ENCODE data around the gene SYCP2. TPM values are rescaled to one million over a fixed set of nuclear protein-coding genes. Genes with fewer than 3 reads are reported as not detected.

SYCP2 gene
- polyA plus RNA-seq, 3 donors, result 0.28 to 1.2 (median 0.30) TPM

GRCh38 chr20:59880198-59880597 lies 53.2 kb downstream of the SYCP2 start:
- no peaks in the 10 kb centered on the region for H4K20me1 ChIP-seq (ENCODE audit: insufficient read depth, low read length)
- H3K36me3 Mint-ChIP-seq, result peaks cover 9 to 16% of the 10 kb centered on the region in 2 donors
- no CpG with 5 or more reads among the region's 1 CpG for WGBS (ENCODE audit: insufficient coverage)

GRCh38 chr20:59873409-59873808 lies 60.0 kb downstream of the SYCP2 start:
- Histone ChIP-seq H4K20me1 (ENCODE audit: insufficient read depth, low read length) (no peaks in the 10 kb centered on the region), H3K9me3 (replicated peaks in 1 of 2; ENCODE audit: control insufficient read depth in 1 of 2, insufficient read depth in 1 of 2, low read length in 2 of 2) (no peaks in the 10 kb centered on the region), H3K27ac (ENCODE audit: low read depth in 1 of 2, low read length in 2 of 2) (no peak overlapping the region), H3K27me3 (ENCODE audit: control insufficient read depth in 2 of 2, insufficient read depth in 2 of 2, low read length in 2 of 2) (no peaks in the 10 kb centered on the region), H3K9ac (ENCODE audit: insufficient read depth, low read length, poor library complexity, severe bottlenecking) (no peak overlapping the region), H3K79me2 (ENCODE audit: insufficient read depth, low read length) (no peaks in the 10 kb centered on the region), H3K36me3 (replicated peaks in 1 of 2; ENCODE audit: control insufficient read depth in 1 of 2, insufficient read depth in 2 of 2, low read length in 2 of 2) (no peaks in the 10 kb centered on the region), H2AFZ (ENCODE audit: insufficient read depth, low read depth, low read length, poor library complexity, severe bottlenecking) (no peak overlapping the region), H3K4me1 (ENCODE audit: control insufficient read depth in 1 of 2, insufficient read depth in 2 of 2, low read length in 2 of 2) (no peaks in the 10 kb centered on the region), H3K4me3 (replicated peaks in 1 of 3; ENCODE audit: low read depth in 2 of 3, low read length in 3 of 3) (no peak overlapping the region), H3K4me2 (replicated peaks; ENCODE audit: extremely low read depth, low read length, poor library complexity, severe bottlenecking) (no peak overlapping the region)
- DNase-seq, result no peak
- no peak for TF ChIP-seq CTCF (IDR thresholded peaks at IDR 0.05)
- Mint-ChIP-seq H3K4me3 (no peak overlapping the region), H3K27me3 (ENCODE audit: low read depth in 3 of 3) (no peaks in the 10 kb centered on the region), H3K36me3 (peaks cover 6 to 13% of the 10 kb centered on the region in 2 donors), H3K9me3 (peaks cover 0 to 2% (median 0%) of the 10 kb centered on the region in 7 donors), H3K4me1 (peaks cover 9% of the 10 kb centered on the region), H3K27ac (no peak overlapping the region)
- intact Hi-C loops (cut with micrococcal nuclease), result no loop called here
- WGBS (ENCODE audit: insufficient coverage), result no CpG with 5 or more reads among the region's 1 CpG

More at GRCh38 chr20:59880198-59880597, 53.2 kb downstream of the SYCP2 start:
- no peak for TF ChIP-seq CTCF (IDR thresholded peaks at IDR 0.05)
- Histone ChIP-seq H3K4me2 (replicated peaks; ENCODE audit: extremely low read depth, low read length, poor library complexity, severe bottlenecking) (no peak overlapping the region), H2AFZ (ENCODE audit: insufficient read depth, low read depth, low read length, poor library complexity, severe bottlenecking) (no peak overlapping the region), H3K36me3 (replicated peaks in 1 of 2; ENCODE audit: control insufficient read depth in 1 of 2, insufficient read depth in 2 of 2, low read length in 2 of 2) (no peaks in the 10 kb centered on the region), H3K4me1 (ENCODE audit: control insufficient read depth in 1 of 2, insufficient read depth in 2 of 2, low read length in 2 of 2) (no peaks in the 10 kb centered on the region), H3K9ac (ENCODE audit: insufficient read depth, low read length, poor library complexity, severe bottlenecking) (no peak overlapping the region), H3K27ac (ENCODE audit: low read depth in 1 of 2, low read length in 2 of 2) (no peak overlapping the region), H3K4me3 (replicated peaks in 1 of 3; ENCODE audit: low read depth in 2 of 3, low read length in 3 of 3) (no peak overlapping the region), H3K27me3 (ENCODE audit: control insufficient read depth in 2 of 2, insufficient read depth in 2 of 2, low read length in 2 of 2) (no peaks in the 10 kb centered on the region), H3K79me2 (ENCODE audit: insufficient read depth, low read length) (no peaks in the 10 kb centered on the region), H3K9me3 (replicated peaks in 1 of 2; ENCODE audit: control insufficient read depth in 1 of 2, insufficient read depth in 1 of 2, low read length in 2 of 2) (no peaks in the 10 kb centered on the region)
- no peak for DNase-seq
- Mint-ChIP-seq H3K4me3 (no peak overlapping the region), H3K27ac (no peak overlapping the region), H3K9me3 (peaks cover 0 to 2% (median 0%) of the 10 kb centered on the region in 7 donors), H3K27me3 (ENCODE audit: low read depth in 3 of 3) (no peaks in the 10 kb centered on the region), H3K4me1 (no peaks in the 10 kb centered on the region)
- intact Hi-C loops (cut with micrococcal nuclease), result no loop called here

All from CD14-positive monocyte (primary cell).